Keratinocyte (primary cell): ENCODE results near the gene OR52N1.

Source experiments
- EZH2 ChIP-seq: IDR thresholded peaks from one replicate; pipeline ENCODE4 v1.6.1; 2012; ENCODE audit warnings: inconsistent platforms, mild to moderate bottlenecking, low read length, moderate library complexity
- TF ChIP-seq, protein P1 (sequence below), 3 experiments: IDR thresholded peaks in 1 of 3; conservative IDR thresholded peaks in 1 of 3; optimal IDR thresholded peaks in 1 of 3; 2 replicates in 2 of 3; 3 replicates in 1 of 3; pipeline versions ENCODE3 to v1.5.1; 2011; ENCODE audit warnings: low read length in 3 of 3, mild to moderate bottlenecking in 3 of 3, moderate library complexity in 2 of 3, control low read depth in 1 of 3, inconsistent platforms in 1 of 3; ENCODE audit not compliant: insufficient read depth in 2 of 3; ENCODE audit errors: extremely low read depth in 1 of 3

DNA sequence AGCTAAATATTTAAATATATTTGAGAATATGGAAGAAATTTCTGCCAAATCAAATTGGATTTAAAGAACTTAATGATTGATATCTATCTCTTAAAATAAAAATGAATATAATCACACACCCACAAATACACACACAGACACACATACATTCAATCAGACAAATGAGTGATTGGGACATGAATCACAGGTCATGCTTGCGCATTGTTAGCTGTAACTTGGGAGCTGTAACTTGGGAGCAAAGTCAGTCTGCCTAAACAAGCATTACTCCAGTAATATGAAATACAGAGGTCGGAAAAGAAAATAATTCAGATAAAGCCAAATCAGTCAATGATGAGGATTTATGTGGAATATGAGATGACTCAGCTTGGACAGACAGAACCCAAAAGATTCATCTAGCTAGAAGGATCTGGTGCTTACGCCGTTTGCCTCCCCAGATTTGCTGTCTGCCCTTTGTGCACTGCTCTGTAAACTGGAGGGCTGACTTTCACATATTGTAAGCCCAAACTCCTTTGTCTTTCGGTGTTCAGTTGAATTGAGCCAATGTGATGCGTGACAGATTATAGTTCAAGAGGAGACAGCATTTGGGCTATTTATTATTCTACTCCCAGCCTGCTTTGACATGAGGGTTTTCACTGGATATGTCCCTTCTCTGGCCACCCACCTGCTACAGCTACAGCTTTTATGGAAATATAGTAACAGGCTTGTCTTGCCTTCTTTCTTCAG is 53.2 kb downstream of the OR52N1 start:
- TF ChIP-seq EZH2 = no peak
- TF ChIP-seq, protein P1, sequence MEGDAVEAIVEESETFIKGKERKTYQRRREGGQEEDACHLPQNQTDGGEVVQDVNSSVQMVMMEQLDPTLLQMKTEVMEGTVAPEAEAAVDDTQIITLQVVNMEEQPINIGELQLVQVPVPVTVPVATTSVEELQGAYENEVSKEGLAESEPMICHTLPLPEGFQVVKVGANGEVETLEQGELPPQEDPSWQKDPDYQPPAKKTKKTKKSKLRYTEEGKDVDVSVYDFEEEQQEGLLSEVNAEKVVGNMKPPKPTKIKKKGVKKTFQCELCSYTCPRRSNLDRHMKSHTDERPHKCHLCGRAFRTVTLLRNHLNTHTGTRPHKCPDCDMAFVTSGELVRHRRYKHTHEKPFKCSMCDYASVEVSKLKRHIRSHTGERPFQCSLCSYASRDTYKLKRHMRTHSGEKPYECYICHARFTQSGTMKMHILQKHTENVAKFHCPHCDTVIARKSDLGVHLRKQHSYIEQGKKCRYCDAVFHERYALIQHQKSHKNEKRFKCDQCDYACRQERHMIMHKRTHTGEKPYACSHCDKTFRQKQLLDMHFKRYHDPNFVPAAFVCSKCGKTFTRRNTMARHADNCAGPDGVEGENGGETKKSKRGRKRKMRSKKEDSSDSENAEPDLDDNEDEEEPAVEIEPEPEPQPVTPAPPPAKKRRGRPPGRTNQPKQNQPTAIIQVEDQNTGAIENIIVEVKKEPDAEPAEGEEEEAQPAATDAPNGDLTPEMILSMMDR (optimal IDR thresholded peaks at IDR 0.05 in 1 of 3, IDR thresholded peaks at IDR 0.05 in 1 of 3, conservative IDR thresholded peaks at IDR 0.05 in 1 of 3; ENCODE audit: extremely low read depth in 1 of 3, insufficient read depth in 2 of 3, low read length in 3 of 3) = no peak
